Astrocyte (in vitro differentiated cells and primary cell): ENCODE results near the gene PDCD10.

Experiments
- CTCF ChIP-seq: IDR thresholded peaks from 2 replicates; pipeline ENCODE4 v1.5.1; 2011; ENCODE audit warnings: low read depth, mild to moderate bottlenecking, inconsistent platforms, low read length, moderate library complexity; ENCODE audit not compliant: insufficient read depth
- EZH2 ChIP-seq: IDR thresholded peaks from 2 replicates; pipeline ENCODE4 v1.6.1; 2012; ENCODE audit warnings: mild to moderate bottlenecking, low read length, inconsistent platforms; ENCODE audit not compliant: insufficient read depth

- TF ChIP-seq CTCF (no peak), EZH2 (no peak)
Observed at GRCh38 chr3:167714871-167715270, 19.8 kb downstream of the PDCD10 start.
